IPS DF 4.7 (cell line): Measurements from ENCODE around the gene SHISA4.

ENCODE experiments used
- DNase-seq: peaks from one replicate; pipeline ENCODE4 v3.0.0-alpha.2; 2013; ENCODE audit warnings: low spot score; ENCODE audit errors: extremely low read depth

SHISA4 gene

DNA sequence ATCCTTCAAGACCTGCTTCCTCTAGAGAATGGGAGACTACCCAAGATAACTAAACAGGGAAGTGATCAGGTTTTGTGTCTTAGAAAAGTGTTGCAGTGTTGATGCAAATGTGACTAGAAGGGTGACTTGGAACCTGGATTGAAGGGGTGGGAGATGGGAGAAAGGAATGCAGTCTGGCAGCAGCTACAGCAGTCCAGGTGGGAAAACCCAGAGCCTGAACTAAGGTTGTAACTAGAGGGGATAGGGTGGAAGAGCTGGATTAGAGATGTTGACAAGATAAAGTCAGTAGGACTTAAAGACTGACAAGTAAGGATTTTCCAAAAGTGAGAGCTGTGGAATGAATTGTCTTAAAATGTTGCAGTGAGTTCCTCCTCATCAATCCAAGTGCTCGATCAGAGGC is 7.1 kb upstream of the SHISA4 start:
- DNase-seq: no peak

DNA sequence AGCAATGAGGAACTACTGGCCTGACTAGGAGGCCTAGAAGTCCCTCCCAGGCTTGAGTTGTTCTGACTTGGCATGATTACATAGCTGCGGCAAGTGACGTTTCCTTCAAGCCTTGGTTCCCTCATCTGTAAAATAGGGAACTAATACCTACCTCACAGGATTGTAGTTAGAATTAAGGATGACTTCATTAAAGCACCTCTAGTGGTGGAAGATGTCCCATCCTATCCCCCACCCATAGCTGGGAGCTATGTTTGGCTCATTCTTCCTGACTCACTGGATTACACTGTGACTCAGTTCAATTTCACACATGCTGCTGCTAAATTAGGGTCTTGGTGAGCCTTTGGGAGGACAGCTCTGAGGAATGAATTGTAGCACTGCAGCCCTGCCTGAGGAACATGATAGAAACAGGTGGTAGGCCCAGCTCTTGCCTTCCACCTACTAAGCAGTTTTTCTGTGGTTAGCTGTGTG is 6.0 kb upstream of the SHISA4 start:
- no peak for DNase-seq

DNA sequence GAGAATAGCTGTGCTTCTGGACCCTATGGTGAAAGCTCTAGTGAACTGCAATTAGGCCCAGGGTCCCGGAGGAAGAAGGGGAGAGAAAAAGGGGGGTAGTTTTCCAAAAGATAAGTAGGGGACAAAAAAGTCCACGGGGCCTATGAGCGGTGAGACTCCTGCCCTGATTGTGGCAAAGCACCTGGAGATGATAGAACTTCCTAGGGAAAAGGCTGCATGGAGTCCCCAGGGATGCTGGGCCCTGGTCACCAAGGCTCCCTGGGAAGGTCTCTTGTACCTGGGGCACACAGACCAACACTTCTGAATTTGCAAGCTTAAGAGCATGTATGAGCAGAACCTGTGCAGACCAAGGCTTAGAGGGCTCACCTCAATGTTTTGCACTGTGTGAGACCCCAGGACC is 5.4 kb upstream of the SHISA4 start:
- DNase-seq: no peak

DNA sequence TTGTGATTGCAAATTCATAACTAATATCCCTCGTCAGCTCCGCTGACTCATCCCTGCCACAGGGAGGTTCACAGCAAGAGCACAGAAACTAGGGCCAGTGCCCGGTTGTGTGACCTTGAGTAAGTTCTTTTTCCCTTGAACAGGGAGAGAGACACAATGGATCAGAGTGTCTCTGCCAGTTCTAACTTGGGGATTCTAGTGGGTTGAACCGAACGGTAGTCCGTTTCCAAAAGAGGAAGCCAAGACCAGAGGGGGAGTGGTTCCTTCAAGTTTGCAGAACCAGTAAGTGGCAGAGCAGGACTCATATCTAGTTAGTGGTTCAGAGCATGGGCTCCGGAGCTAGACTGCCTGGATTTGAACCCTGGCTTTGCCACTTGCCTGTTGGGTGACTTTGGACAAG is 4.9 kb upstream of the SHISA4 start:
- no peak for DNase-seq

DNA sequence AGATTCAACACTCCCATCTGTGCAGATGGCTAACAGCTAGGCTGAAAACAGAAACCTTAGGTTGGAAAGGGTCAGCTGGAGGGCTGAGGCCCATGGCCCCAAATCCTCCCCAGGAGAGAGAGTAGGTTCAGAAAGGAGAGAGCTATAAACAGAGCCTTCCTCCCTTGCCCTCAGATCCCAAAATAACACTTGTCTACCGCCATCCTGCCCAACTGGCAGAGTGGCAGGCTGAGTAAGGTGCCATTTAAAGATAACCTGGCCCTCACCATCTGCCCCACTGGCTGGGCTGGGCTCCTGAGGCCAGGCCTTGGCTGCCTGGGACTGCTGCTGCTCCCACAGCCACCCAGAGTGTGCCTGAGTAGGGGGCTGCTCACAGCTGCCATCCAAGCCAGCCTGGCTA is 4.3 kb upstream of the SHISA4 start:
- DNase-seq: no peak

DNA sequence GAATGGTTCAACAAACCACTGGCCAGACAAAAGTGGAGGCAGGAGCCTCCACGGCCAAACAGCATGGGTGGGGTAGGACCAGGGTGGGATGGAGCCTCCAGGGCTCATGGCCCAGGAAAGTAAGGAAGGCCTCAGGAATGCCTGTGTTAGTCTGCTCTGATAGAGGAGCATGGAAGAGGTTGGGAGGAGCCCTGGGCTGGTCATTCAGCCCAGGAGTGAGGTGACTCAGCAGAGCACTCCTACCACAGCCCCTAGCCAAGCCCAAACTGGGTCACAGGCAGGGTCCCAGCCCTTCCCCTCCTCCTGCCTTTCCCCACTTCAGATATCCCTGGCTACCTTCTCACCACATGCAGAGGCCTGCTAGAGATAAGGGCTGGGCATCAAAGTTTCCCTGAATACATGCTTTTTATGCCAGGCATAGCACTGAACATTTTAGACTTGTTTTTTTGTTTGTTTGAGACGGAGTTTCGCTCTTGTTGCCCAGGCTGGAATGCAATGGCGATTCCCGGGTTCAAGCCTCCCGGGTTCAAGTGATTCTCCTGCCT is 3.1 kb upstream of the SHISA4 start:
- DNase-seq: no peak

DNA sequence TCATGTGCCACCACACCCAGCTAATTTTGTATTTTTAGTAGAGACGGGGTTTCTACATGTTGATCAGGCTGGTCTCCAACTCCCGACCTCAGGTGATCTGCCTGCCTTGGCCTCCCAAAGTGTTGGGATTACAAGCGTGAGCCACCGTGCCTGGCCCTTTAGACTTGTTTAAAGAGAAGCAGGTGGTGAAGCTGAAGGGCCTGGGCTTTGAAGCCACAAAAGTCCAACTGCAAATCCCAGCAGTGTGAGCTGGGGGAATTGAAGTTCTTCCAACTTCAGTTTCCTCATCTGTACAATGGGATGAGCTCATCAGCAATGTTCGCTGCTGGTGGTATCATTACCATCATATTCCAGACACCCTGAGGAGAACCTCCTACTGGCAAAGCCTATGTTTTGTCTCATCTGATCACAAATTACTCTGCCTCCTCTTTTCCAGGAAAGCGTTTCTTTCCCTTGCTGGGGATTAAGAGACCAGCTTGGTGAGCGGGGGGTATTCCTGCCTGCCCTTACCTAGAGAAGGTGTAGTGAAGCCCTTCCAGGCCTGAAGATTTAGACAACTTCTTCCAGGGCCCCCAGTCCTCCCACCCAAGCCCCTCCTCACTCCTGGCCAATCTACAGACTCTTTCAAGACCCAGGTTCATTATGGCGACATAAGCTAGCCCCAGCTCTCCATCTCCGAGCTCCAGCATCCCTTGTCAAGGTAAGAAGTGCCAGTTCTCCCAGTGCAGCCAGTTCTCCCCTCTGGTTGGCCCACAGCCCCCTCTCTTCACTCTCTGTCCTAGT is 2.4 kb upstream of the SHISA4 start:
- no peak for DNase-seq

DNA sequence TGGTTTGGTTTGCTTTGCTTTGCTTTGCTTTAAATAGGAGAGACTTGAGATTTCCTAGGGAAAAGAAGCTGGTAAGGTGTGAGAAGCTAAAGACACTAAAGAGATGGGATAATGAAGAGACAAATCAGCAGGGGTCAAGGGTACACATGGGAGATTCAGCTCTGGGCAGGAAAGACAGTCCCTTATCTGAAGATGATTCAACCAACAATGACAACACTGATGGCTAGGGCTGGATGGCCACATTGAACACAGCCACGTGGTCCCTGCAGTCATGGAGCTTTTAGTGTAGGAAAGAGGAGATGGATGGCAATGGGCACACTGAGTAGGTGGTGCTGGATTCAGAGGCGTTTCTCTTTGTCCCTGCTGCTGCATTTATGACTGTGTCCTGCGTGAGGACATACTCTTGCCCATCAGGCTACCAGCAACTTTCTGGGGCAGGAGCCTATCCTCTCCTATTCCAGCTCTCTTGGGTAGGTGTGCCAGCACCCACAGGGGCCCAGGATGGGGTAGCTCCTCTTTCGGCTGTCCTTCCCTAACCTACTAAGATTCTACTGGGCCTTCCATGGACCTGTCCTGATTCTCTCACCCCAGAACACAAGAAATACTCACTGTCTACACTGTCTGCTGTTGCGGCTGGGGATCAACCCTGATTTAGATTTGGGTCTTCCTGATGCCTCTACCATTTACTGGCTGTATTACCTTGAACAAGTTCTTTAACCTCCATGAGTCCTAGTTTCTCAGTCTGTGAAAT is 1.4 kb upstream of the SHISA4 start:
- DNase-seq: no peak

DNA sequence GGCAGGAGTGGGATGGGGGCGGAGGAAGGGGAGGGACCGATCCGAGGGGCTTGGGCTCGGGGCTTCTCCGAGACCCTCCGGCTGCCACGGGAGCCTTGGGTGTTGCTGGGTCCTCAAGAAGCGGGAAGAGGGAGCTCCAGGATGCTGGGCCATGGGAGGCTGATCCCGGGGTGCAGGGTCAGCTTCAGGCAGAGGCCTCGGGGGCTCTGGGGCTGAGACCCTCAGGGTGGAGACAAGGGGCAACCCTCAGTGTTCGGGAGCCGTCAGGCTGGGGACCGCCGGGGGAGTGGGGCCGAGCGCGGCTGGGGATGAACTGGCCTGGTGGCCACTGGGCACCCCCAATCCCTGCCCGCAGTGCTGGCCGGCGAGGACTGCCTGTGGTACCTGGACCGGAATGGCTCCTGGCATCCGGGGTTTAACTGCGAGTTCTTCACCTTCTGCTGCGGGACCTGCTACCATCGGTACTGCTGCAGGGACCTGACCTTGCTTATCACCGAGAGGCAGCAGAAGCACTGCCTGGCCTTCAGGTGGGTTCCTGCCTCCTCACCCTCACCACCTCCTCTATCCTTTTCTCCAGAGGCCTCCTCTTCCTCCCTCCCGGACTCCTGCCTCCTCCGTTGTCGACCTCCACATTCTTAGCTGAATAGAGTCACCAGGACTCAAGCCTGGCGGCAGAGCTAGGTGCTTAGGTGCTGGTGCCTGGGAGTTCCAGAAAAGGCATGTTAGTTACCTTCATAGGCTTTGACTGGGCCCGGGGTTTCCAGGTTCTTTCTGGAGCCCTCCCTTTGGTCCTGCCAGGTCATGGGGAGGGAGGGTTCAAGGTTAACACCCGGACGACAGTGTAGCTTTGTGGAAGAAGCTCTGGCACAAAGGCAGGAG is 631 bp downstream of the SHISA4 start:
- no peak for DNase-seq

DNA sequence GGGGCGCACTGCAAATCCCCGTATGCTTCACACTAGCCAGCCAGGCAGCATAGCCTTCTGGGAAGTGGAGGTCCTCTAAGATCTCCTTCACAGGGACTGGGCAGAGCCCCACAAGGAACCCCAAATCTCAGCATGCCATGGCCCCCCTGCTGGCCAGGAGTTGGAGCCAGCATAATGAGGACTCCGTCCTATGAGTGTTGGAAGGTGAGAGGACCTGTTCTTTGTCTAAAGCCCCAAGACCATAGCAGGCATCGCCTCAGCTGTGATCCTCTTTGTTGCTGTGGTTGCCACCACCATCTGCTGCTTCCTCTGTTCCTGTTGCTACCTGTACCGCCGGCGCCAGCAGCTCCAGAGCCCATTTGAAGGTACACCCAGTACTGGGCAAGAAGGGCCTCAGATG is 1.5 kb downstream of the SHISA4 start:
- DNase-seq: no peak

DNA sequence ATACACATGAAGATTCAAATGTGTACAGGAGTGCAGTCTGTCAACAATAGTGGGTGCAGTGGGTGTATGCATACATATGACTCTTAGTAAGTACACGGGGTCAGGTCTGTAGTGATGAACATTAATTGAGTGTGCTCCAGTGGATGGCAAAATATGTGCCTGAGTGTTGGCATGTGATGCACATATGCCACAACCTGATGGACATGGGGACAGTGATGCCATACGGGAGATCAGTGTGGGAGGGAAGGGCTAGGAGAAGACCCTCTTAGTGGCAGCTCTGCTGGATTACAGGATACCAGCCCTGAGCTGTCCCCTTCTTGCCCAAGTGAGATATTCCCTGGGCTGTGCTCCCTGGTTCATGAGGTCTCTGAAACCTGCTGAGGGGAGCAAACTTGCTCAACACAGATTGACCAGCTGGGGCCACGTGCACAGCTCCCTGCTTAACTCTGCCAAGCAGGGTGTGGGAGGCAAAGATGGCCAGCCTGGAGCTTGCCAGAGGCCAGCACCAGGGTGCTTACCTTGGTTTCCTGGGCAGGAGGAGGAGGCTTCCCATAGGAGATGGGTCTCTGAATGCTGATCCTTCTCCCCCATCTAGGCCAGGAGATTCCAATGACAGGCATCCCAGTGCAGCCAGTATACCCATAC is 2.2 kb downstream of the SHISA4 start:
- no peak for DNase-seq

DNA sequence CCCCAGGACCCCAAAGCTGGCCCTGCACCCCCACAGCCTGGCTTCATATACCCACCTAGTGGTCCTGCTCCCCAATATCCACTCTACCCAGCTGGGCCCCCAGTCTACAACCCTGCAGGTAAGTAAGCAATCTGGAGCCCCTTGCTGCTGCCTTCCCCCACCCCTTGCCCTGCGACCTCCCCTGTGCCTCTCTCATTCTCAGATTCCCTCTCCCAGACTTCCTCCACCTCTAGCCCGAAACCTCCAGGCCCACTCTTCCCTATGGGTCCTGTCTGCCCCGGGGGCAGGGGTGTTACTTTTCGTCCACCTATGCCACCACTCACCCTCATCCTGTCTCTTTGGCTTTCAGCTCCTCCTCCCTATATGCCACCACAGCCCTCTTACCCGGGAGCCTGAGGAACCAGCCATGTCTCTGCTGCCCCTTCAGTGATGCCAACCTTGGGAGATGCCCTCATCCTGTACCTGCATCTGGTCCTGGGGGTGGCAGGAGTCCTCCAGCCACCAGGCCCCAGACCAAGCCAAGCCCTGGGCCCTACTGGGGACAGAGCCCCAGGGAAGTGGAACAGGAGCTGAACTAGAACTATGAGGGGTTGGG is 2.9 kb downstream of the SHISA4 start:
- DNase-seq: no peak

DNA sequence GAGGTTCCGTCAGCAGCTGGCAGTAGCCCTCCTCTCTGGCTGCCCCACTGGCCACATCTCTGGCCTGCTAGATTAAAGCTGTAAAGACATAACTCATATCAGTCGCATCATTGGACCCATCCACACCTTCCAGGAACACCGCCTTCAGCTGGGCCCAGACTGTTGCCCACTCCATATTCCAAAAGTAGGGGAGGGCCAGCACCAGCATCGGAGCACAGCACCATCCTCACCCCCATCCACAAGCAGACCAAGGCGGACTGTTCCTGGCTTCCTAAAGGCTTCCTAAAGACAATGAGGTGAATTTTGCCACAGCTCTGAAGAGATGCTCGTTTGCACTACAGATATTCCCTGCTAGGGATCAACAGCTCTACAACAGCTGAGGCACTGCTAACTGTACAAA is 3.5 kb downstream of the SHISA4 start:
- no peak for DNase-seq

DNA sequence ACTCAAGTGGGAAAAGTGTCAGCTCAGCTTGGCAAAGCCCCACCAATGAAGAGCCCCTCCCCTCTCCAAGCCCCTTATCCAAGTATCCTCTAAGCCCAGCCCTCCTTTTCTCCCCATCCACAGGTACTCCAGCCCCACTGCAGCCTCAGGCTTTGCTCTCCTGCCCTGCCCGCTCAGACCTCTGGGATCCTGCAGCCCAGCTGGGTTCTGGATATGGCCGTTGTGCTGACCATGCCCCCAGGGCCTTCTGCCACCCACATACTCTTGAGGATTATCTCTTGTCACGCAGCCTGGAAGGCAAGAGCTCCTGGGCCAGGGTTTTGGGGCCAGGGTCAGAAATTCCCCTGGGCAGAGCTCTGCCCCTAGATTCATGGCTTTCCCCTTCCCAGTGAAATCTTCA is 4.7 kb downstream of the SHISA4 start:
- no peak for DNase-seq

DNA sequence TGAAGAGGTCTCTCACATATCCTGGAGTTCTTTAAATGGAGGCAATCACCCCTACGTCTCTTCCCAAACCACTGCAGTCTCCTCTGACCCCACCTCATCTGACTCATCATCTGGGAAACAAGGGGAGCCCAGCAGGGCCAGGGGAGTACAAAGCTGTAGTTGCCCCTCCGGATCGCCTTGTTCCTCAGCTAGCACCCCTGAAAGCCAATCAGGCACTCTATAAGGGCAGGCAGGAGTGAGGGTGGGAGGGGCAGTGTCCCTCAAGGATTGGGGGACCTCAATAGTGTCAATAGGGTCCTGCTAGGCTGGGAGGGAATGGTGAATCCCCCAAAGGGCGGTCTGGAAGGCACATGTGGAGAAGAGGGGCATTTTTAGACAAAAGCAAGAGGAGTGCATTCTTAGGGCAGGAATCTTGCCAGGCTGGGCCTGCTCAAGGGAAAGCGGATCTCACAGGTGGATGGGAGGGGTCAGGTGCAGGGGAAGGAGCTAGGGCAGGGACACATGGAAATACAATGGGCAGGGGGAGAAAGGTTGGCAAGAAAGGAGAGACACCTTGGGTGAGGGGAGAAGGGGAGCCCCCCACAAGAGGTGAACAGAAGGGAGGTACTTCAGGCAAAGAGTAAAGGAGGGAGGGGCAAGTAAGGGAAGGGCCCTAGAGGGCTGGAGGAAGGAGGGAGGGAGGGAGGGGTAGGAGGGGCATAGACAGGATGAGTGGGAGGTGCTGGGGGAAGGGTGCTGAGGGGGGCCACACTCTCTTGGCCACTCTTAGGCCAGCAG is 5.8 kb downstream of the SHISA4 start:
- DNase-seq: no peak

DNA sequence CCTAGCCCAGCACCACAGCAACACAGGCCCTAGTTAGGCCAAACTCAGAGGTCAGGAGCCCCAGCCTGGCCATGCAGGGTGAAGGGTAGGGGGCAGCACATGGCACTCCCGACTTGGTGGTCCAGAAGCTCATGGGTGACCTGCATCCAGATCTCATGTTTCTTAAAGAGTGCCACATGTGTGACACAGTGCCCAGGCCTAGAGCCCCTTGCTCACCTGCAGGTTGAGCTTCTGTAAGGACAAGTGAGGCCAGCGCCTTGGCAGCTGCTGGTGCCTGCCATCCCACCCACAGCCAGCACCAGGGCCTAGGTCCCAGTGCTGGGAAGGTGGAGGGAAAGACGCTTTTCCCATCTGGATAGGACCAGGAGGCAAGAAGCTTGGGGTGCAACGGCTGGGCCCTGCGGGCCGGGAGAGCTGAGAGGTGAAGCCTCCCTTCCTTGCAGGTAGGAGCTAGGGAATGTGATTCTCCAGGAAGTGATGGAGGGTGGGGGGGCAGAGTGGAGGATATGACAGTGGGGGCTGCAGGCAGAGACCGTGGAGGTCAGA is 6.5 kb downstream of the SHISA4 start:
- DNase-seq: no peak

DNA sequence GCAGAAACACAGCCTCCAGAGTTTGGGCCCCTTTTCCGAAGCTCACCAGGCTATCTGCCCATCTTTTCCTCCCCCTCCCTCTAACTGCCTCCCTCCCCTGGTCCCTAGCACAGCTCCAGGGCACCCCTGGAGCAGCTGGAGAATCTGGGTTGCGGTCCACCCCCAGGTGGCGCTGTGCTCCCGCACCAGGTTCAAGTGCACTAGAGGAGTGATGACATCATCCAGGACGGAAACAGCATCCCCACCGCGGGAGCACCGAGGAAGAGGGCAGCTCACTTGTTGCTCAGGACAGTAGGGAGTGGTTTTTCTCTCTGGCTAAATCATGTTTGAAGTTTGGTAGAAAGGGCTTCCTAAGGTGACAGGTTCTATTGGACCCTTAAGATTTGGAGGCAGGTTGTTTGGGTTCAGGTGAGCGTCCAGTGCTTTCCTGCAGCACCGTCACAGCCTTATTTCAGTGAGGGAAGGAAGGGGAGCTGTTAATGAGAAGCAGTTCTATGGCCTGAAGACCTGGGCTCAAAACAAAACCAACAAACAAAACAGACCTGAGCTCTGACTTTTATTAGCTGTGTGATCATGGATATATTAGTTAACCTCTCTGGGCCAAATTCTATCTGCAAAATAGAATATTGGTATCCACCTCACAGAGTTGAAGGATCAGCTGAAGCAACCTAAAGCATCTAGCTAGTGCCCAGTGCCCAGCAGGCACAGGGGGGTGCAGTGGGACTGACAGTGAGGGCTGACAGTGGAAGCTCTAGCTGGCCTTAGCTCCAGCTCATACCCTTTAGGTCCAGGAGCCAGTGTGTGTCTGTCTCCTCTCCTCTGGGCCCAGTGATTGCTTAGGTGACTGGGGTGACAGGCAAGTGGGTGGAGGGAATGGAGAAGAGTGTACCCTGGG is 7.5 kb downstream of the SHISA4 start:
- peak; percentile 92 for DNase-seq

DNA sequence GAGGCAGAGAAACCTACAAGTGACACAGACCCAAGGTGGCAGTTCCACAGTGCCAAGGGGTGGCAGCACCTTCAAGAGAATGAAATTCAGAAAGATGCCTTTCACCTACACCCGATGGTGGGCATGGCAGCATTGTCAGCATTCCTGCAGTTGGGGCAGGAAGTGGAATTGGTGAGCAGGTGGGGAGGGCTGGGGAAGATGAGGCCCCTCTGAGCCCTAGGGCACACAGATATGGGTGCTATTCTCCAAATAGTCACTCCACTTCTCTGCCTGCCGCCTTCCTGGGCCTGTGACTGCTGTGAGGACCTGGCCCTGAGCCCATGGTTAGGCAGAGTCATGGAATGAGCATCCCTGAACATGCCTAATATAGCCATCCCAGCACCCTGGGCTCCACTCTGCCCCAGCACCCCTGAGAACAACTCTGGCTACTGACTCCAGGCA is 8.3 kb downstream of the SHISA4 start:
- no peak for DNase-seq
